ENCODE results near the gene MIOS. TPM values are rescaled to one million over a fixed set of nuclear protein-coding genes. Genes with fewer than 3 reads are reported as not detected.

MIOS gene
- total and polyA plus RNA-seq, 2 experiments from 2014 or later = 24.0 to 50.8 TPM

- WGBS (ENCODE audit: low lambda C conversion rate, missing lambda C conversion rate) = 95% methylated on average over 5 of the region's 5 CpGs
- Histone ChIP-seq H3K9me2 (replicated peaks; ENCODE audit: insufficient read depth) (no peaks in the 10 kb centered on the region), H3K79me2 (no peaks in the 10 kb centered on the region), H3K36me3 (replicated peaks; ENCODE audit: insufficient read depth, low read depth) (no peaks in the 10 kb centered on the region), H3K4me2 (no peak overlapping the region), H3K27ac (no peak overlapping the region), H3K9me3 (ENCODE audit: low read depth) (no peaks in the 10 kb centered on the region), H3K4me3 (no peak overlapping the region), H2AFZ (no peak overlapping the region), H3K4me1 (ENCODE audit: insufficient read depth) (no peaks in the 10 kb centered on the region), H3K27me3 (no peaks in the 10 kb centered on the region), H4K20me1 (ENCODE audit: insufficient read depth, poor library complexity, severe bottlenecking) (no peaks in the 10 kb centered on the region)
- TF ChIP-seq EZH2 (IDR thresholded peaks at IDR 0.05; ENCODE audit: borderline replicate concordance) (no peak), CTCF (IDR thresholded peaks at IDR 0.05; ENCODE audit: poor library complexity) (no peak), EZH2phosphoT487 (IDR thresholded peaks at IDR 0.05; ENCODE audit: low read depth, severe bottlenecking, unreplicated experiment) (no peak)
- no peak for DNase-seq (ENCODE audit: low spot score)
These were observed 29.5 kb downstream of the MIOS start for GRCh38 chr7:7596176-7596575.

GRCh38 chr7:7607010-7607409 is 40.3 kb downstream of the MIOS start:
- Histone ChIP-seq H3K79me2 (no peaks in the 10 kb centered on the region), H3K9me2 (replicated peaks; ENCODE audit: insufficient read depth) (no peaks in the 10 kb centered on the region), H3K27ac (no peak overlapping the region), H3K4me1 (ENCODE audit: insufficient read depth) (no peaks in the 10 kb centered on the region), H3K27me3 (no peaks in the 10 kb centered on the region), H2AFZ (no peak overlapping the region), H4K20me1 (ENCODE audit: insufficient read depth, poor library complexity, severe bottlenecking) (no peaks in the 10 kb centered on the region), H3K9me3 (ENCODE audit: low read depth) (no peaks in the 10 kb centered on the region), H3K4me3 (no peak overlapping the region), H3K4me2 (no peak overlapping the region), H3K36me3 (replicated peaks; ENCODE audit: insufficient read depth, low read depth) (no peaks in the 10 kb centered on the region)
- no peak for DNase-seq (ENCODE audit: low spot score)
- TF ChIP-seq EZH2 (IDR thresholded peaks at IDR 0.05; ENCODE audit: borderline replicate concordance) (no peak), CTCF (IDR thresholded peaks at IDR 0.05; ENCODE audit: poor library complexity) (no peak), EZH2phosphoT487 (IDR thresholded peaks at IDR 0.05; ENCODE audit: low read depth, severe bottlenecking, unreplicated experiment) (no peak)
- 71% methylated on average over 3 of the region's 3 CpGs for WGBS (ENCODE audit: low lambda C conversion rate, missing lambda C conversion rate)

- Histone ChIP-seq H3K4me1 (ENCODE audit: insufficient read depth) (no peaks in the 10 kb centered on the region), H3K9me2 (replicated peaks; ENCODE audit: insufficient read depth) (no peaks in the 10 kb centered on the region), H2AFZ (no peak overlapping the region), H3K9me3 (ENCODE audit: low read depth) (no peaks in the 10 kb centered on the region), H3K27me3 (no peaks in the 10 kb centered on the region), H3K79me2 (no peaks in the 10 kb centered on the region), H4K20me1 (ENCODE audit: insufficient read depth, poor library complexity, severe bottlenecking) (no peaks in the 10 kb centered on the region), H3K4me3 (no peak overlapping the region), H3K36me3 (replicated peaks; ENCODE audit: insufficient read depth, low read depth) (no peaks in the 10 kb centered on the region), H3K27ac (no peak overlapping the region), H3K4me2 (no peak overlapping the region)
- TF ChIP-seq CTCF (IDR thresholded peaks at IDR 0.05; ENCODE audit: poor library complexity) = no peak
- TF ChIP-seq EZH2 (IDR thresholded peaks at IDR 0.05; ENCODE audit: borderline replicate concordance) = no peak
- no peak for TF ChIP-seq EZH2phosphoT487 (IDR thresholded peaks at IDR 0.05; ENCODE audit: low read depth, severe bottlenecking, unreplicated experiment)
- no peak for DNase-seq (ENCODE audit: low spot score)
- 100% methylated on average over 2 of the region's 2 CpGs for WGBS (ENCODE audit: low lambda C conversion rate, missing lambda C conversion rate)
These were observed 42.6 kb downstream of the MIOS start for GRCh38 chr7:7609330-7609729.

- Histone ChIP-seq H2AFZ (no peak overlapping the region), H3K4me2 (no peak overlapping the region), H3K4me3 (no peak overlapping the region), H3K9me2 (replicated peaks; ENCODE audit: insufficient read depth) (no peaks in the 10 kb centered on the region), H3K9me3 (ENCODE audit: low read depth) (no peaks in the 10 kb centered on the region), H3K27ac (no peak overlapping the region), H4K20me1 (ENCODE audit: insufficient read depth, poor library complexity, severe bottlenecking) (no peaks in the 10 kb centered on the region), H3K79me2 (no peaks in the 10 kb centered on the region), H3K36me3 (replicated peaks; ENCODE audit: insufficient read depth, low read depth) (no peaks in the 10 kb centered on the region), H3K27me3 (no peaks in the 10 kb centered on the region), H3K4me1 (ENCODE audit: insufficient read depth) (no peaks in the 10 kb centered on the region)
- no peak for DNase-seq (ENCODE audit: low spot score)
- 85% methylated on average over 1 of the region's 1 CpG for WGBS (ENCODE audit: low lambda C conversion rate, missing lambda C conversion rate)
- TF ChIP-seq CTCF (IDR thresholded peaks at IDR 0.05; ENCODE audit: poor library complexity) = no peak
These were observed 45.8 kb downstream of the MIOS start for GRCh38 chr7:7612519-7612918.

Measured in hepatocyte (in vitro differentiated cells).